HFFc6 (cell line): ENCODE data around the gene RELCH. TPM values are rescaled to one million over a fixed set of nuclear protein-coding genes. Genes with fewer than 3 reads are reported as not detected.
"Not testable (repeated sequence)": the region's sequence is repeated elsewhere in the genome, so short reads cannot be mapped to it uniquely, and the experiment has no call there.

Experiments
- DNase-seq: peaks from one replicate; pipeline ENCODE4 v3.0.0-alpha.2; 2018
- H3K27ac Mint-ChIP-seq: 2 replicates; pipeline ENCODE4 v1.8.0; 2020; ENCODE audit warnings: mild to moderate bottlenecking, mixed read lengths
- H3K27me3 Mint-ChIP-seq: 2 replicates; pipeline ENCODE4 v1.8.0; 2021; ENCODE audit warnings: mild to moderate bottlenecking, moderate library complexity, mixed read lengths; ENCODE audit not compliant: insufficient read depth
- H3K36me3 Mint-ChIP-seq: 2 replicates; pipeline ENCODE4 v1.8.0; 2021; ENCODE audit warnings: low read depth, mixed read lengths
- H3K4me1 Mint-ChIP-seq: 2 replicates; pipeline ENCODE4 v1.8.0; 2020; ENCODE audit warnings: low read depth, mixed read lengths
- H3K4me3 Mint-ChIP-seq: 2 replicates; pipeline ENCODE4 v1.8.0; 2020; ENCODE audit warnings: mild to moderate bottlenecking, moderate library complexity, mixed read lengths
- H3K9me3 Mint-ChIP-seq: 2 replicates; pipeline ENCODE4 v1.8.0; 2020; ENCODE audit warnings: mild to moderate bottlenecking, mixed read lengths
- total RNA-seq, 6 experiments: library from RNA; stranded (reverse); fragmentation: NEBNext Ultra II Directional; extraction: Animal tissue kit (Norgen Biotek cat#: 25700); gene quantifications; 2 replicates in 1 of 6; 3 replicates in 5 of 6; pipeline ENCODE4 v1.2.3, GENCODE V29; 2021
- TF ChIP-seq, protein P1 (sequence below): fragments of 200-600 bp; sonication (generic); IDR thresholded peaks from 2 replicates; pipeline ENCODE4 v1.5.0; 2021; ENCODE audit warnings: antibody characterized with exemption, mild to moderate bottlenecking

The RELCH gene
- total RNA-seq, 6 experiments from 2014 or later: 24.6 to 30.3 (median 26.6) TPM

DNA sequence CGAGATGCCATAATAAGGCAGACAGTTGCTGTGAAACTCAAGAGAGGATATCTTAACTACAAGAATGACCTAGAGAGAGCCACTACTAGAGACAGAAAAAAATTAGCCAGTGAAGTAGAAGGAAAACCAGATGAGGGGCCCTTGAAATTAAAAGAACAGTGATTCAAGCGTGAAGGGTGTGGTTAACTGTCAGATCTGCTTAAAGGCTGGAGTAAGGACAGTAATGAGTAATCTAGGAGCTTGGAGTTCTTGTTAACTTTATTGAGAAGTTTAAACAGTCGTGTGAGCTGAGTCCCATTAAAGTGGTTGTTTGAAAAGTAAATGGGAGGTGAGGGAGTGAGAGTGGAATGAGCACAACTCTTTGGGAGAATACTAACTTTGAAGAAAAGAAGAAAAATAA is 21.5 kb upstream of the RELCH start:
- H3K27ac Mint-ChIP-seq: no peak overlapping the region
- DNase-seq: no peak
- TF ChIP-seq, protein P1, sequence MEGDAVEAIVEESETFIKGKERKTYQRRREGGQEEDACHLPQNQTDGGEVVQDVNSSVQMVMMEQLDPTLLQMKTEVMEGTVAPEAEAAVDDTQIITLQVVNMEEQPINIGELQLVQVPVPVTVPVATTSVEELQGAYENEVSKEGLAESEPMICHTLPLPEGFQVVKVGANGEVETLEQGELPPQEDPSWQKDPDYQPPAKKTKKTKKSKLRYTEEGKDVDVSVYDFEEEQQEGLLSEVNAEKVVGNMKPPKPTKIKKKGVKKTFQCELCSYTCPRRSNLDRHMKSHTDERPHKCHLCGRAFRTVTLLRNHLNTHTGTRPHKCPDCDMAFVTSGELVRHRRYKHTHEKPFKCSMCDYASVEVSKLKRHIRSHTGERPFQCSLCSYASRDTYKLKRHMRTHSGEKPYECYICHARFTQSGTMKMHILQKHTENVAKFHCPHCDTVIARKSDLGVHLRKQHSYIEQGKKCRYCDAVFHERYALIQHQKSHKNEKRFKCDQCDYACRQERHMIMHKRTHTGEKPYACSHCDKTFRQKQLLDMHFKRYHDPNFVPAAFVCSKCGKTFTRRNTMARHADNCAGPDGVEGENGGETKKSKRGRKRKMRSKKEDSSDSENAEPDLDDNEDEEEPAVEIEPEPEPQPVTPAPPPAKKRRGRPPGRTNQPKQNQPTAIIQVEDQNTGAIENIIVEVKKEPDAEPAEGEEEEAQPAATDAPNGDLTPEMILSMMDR: no peak
- no peaks in the 10 kb centered on the region for H3K36me3 Mint-ChIP-seq
- H3K27me3 Mint-ChIP-seq: no peaks in the 10 kb centered on the region; the same call in 1 of the 2 replicates
- peaks cover 8% of the 10 kb centered on the region for H3K4me1 Mint-ChIP-seq
- H3K9me3 Mint-ChIP-seq: no peaks in the 10 kb centered on the region
- no peak overlapping the region for H3K4me3 Mint-ChIP-seq

DNA sequence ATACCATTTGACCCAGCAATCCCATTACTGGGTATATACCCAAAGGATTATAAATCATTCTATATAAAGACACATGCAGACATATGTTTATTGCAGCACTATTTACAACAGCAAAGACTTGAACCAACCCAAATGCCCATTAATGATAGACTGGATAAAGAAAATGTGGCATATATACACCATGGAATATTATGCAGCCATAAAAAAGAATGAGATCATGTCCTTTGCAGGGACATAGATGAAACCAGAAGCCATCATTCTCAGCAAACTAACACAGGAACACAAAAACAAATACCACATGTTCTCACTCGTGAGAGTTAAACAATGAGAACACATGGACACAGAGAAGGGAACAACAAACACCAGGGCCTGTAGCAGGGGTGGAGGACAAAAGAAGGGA is 20.5 kb upstream of the RELCH start:
- not testable (repeated sequence) for H3K36me3 Mint-ChIP-seq, H3K9me3 Mint-ChIP-seq, H3K27ac Mint-ChIP-seq, H3K4me1 Mint-ChIP-seq, H3K4me3 Mint-ChIP-seq, H3K27me3 Mint-ChIP-seq, DNase-seq

DNA sequence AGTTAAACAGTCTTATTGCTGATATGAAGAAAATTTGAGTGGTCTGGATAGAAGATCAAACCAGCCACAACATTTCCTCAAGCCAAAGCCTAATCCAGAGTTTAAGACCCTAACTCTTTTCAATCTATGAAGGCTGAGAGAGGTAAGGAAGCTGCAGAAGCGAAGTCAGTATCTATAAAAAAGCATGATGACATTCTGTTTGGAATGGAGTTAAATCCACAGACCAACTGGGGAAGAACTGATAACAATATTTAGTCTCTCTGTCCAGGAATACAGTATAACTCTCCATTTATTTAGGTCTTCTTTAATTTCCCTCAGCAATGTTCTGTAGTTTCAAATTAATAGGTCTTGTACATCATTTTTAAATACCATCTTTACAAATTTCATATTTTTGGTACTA is 16.2 kb upstream of the RELCH start:
- Mint-ChIP-seq H3K4me3 (no peak overlapping the region), H3K27me3 (no peaks in the 10 kb centered on the region; the same call in 1 of the 2 replicates), H3K9me3 (no peaks in the 10 kb centered on the region), H3K4me1 (peaks cover 7% of the 10 kb centered on the region), H3K27ac (no peak overlapping the region), H3K36me3 (no peaks in the 10 kb centered on the region)
- DNase-seq: no peak
- TF ChIP-seq, protein P1: no peak

DNA sequence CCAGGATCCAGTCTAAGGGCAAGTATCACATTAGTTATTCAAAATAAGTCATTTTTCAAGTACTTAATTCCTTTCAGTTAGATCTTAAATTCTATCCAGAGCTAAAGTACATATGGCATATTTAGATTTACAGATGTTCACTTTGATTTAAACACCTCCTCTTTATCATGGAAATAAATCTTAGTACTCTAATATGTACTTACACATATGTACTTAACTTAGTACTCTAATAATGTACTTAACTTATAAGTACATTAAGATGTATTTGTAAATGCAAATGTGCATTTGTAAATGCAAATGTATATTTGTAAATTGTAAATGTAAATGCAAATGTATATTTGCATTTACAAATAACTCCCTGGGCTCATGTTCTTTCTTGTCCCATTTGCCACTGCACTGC is 14.8 kb upstream of the RELCH start:
- Mint-ChIP-seq H3K9me3 (no peaks in the 10 kb centered on the region), H3K4me1 (peaks cover 5% of the 10 kb centered on the region; the same call in 1 of the 2 replicates), H3K27ac (no peak overlapping the region), H3K4me3 (no peak overlapping the region), H3K36me3 (no peaks in the 10 kb centered on the region), H3K27me3 (no peaks in the 10 kb centered on the region; the same call in 1 of the 2 replicates)
- DNase-seq: no peak
- TF ChIP-seq, protein P1: no peak

DNA sequence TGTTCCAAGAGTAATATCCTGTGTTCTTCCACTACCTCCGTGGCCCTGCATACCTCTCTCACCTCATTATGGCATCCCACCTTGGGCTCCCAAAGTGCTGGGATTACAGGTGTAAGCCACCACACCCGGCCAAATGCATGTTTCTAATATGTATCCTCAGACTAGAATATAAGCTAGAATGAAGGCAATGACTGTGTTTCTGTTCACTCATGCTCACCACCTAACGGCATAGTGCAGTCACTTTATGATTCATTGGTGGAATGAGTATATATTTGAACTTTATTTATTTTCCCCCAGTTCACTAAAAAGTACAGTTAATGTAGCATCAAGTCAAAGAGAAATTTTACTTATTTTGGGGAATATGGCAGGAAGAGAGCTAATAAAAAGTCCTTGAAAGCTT is 11.5 kb upstream of the RELCH start:
- Mint-ChIP-seq H3K27ac (no peak overlapping the region), H3K27me3 (no peaks in the 10 kb centered on the region), H3K4me1 (peaks cover 5% of the 10 kb centered on the region; the same call in 1 of the 2 replicates), H3K4me3 (no peak overlapping the region), H3K9me3 (no peaks in the 10 kb centered on the region), H3K36me3 (no peaks in the 10 kb centered on the region)
- TF ChIP-seq, protein P1: no peak
- no peak for DNase-seq

DNA sequence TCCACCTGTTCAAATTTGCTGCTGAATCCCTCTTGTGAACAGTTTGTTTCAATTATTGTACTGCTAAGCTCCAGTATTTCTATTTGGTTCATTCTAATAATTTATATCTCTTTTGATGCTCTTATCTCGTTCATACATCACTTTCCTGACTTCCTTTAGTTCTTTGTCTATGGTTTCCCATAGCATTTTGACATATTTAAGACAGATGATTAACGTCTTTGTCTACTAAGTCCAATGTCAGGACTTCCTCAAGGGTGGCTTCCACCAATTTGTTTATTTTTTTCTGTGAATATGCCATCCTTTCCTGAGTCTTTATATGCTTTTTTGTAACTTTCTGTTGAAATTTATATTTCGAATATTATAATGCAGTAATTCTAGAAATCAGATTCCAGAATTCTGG is 9.8 kb upstream of the RELCH start:
- H3K27me3 Mint-ChIP-seq: no peaks in the 10 kb centered on the region
- no peak overlapping the region for H3K4me3 Mint-ChIP-seq
- peaks cover 5% of the 10 kb centered on the region; the same call in 1 of the 2 replicates for H3K4me1 Mint-ChIP-seq
- no peaks in the 10 kb centered on the region for H3K9me3 Mint-ChIP-seq
- H3K27ac Mint-ChIP-seq: no peak overlapping the region
- H3K36me3 Mint-ChIP-seq: no peaks in the 10 kb centered on the region
- TF ChIP-seq, protein P1: no peak
- DNase-seq: no peak
